Measurements from ENCODE around the gene NMNAT3.

DNA sequence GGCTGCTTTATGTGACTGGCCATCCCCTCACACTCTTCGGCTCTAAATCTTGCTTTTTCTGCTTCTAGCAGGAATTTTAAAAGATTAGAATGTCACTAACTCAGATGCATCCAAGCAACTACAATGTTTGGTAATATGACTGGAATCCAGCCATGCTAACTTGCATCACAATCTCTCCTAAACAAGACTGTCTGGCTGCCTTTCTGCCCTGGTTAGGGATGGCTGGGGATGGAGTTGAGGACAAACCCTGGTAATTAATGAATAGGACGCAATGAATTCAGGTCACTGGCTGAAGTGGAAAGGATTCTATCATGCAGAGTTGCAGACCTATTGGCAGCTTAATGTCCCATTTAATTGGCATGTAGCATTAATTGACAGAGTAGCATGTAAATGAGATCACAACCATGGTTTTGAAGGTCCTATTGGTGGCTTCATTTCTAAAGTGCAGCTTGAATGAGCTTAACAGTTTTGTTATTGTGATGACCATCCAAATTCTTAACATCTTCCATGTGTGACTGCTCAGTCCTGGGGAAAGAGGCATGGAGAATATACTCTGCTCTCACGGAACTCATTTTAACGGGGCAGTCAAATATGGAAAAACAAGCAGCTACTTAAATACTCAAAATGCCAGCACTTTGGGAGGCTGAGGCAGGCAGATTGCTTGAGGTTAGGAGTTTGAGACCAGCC is 21.7 kb downstream of the NMNAT3 start:
- TF ChIP-seq, protein P1, sequence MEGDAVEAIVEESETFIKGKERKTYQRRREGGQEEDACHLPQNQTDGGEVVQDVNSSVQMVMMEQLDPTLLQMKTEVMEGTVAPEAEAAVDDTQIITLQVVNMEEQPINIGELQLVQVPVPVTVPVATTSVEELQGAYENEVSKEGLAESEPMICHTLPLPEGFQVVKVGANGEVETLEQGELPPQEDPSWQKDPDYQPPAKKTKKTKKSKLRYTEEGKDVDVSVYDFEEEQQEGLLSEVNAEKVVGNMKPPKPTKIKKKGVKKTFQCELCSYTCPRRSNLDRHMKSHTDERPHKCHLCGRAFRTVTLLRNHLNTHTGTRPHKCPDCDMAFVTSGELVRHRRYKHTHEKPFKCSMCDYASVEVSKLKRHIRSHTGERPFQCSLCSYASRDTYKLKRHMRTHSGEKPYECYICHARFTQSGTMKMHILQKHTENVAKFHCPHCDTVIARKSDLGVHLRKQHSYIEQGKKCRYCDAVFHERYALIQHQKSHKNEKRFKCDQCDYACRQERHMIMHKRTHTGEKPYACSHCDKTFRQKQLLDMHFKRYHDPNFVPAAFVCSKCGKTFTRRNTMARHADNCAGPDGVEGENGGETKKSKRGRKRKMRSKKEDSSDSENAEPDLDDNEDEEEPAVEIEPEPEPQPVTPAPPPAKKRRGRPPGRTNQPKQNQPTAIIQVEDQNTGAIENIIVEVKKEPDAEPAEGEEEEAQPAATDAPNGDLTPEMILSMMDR (IDR thresholded peaks at IDR 0.05; ENCODE audit: low read depth, low read length, poor library complexity, severe bottlenecking): no peak
- TF ChIP-seq EZH2phosphoT487 (IDR thresholded peaks at IDR 0.05; ENCODE audit: borderline replicate concordance, low read length): no peak
